Measurements from ENCODE around the gene ATG9A. TPM values are rescaled to one million over a fixed set of nuclear protein-coding genes. Genes with fewer than 3 reads are reported as not detected.

ATG9A gene
- total and polyA plus RNA-seq, 11 donors, result 28.3 to 147 (median 83.5) TPM

DNA sequence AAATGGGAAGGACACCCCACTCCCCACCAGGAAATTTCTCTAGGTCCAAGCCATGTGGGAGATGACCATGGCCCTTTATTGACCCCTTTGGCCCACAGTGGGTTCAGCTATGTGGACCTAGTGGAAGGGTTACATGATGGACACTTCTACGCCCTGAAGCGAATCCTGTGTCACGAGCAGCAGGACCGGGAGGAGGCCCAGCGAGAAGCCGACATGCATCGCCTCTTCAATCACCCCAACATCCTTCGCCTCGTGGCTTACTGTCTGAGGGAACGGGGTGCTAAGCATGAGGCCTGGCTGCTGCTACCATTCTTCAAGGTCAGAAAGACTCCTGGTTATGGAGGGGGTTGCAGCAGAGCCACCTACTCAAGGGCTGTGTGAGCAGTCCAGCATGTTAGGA is 17.1 kb upstream of the ATG9A start:
- WGBS, 4 donors, result 95 to 98% (median 96%) methylated on average over 10 of the region's 10 CpGs
- H3K27me3 ChIP-seq, result no peaks in the 10 kb centered on the region
- peak overlapping the region in 1 of 12 donors; percentile 67 for H3K4me3 ChIP-seq
- H3K9me3 ChIP-seq, result no peaks in the 10 kb centered on the region
- no peak for DNase-seq
- TF ChIP-seq POLR2A (IDR thresholded peaks at IDR 0.05), result no peak
- TF ChIP-seq, protein P1, sequence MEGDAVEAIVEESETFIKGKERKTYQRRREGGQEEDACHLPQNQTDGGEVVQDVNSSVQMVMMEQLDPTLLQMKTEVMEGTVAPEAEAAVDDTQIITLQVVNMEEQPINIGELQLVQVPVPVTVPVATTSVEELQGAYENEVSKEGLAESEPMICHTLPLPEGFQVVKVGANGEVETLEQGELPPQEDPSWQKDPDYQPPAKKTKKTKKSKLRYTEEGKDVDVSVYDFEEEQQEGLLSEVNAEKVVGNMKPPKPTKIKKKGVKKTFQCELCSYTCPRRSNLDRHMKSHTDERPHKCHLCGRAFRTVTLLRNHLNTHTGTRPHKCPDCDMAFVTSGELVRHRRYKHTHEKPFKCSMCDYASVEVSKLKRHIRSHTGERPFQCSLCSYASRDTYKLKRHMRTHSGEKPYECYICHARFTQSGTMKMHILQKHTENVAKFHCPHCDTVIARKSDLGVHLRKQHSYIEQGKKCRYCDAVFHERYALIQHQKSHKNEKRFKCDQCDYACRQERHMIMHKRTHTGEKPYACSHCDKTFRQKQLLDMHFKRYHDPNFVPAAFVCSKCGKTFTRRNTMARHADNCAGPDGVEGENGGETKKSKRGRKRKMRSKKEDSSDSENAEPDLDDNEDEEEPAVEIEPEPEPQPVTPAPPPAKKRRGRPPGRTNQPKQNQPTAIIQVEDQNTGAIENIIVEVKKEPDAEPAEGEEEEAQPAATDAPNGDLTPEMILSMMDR (IDR thresholded peaks at IDR 0.05), result no peak
- H3K36me3 ChIP-seq, result peaks cover 0 to 41% (median 29%) of the 10 kb centered on the region in 9 donors
- peaks cover 6 to 66% (median 39%) of the 10 kb centered on the region in 12 donors for H3K4me1 ChIP-seq
- H3K27ac ChIP-seq, result peak overlapping the region in 2 of 12 donors; percentile 28 to 95
- intact Hi-C loops (cut with DNase I), result loop anchor here in 3 of 10 donors (2.0 to 10.0 kb wide), 3 partner anchors 40 to 48 kb away; partner anchors contain the start of gene ZFAND2B (in 2 of the 3)
- no peak for ATAC-seq

- no peaks in the 10 kb centered on the region for H3K9me3 ChIP-seq
- no peak for DNase-seq
- no peak for ATAC-seq
- TF ChIP-seq POLR2A (IDR thresholded peaks at IDR 0.05), result no peak
- TF ChIP-seq, protein P1 (IDR thresholded peaks at IDR 0.05), result no peak
- WGBS, 4 donors, result 14 to 18% (median 17%) methylated on average over 6 to 10 of the region's 10 CpGs
- no peaks in the 10 kb centered on the region for H3K27me3 ChIP-seq
- peaks cover 6 to 60% (median 36%) of the 10 kb centered on the region in 12 donors for H3K4me1 ChIP-seq
- intact Hi-C loops (cut with DNase I), result loop anchor here in 4 of 10 donors (1.0 to 10.0 kb wide), 5 partner anchors 17 to 49 kb away; partner anchors contain the start of genes ZFAND2B (in 2 of the 4), ANKZF1 (in 1 of the 4), ATG9A (in 1 of the 4) and DNAJB2 (in 1 of the 4)
- peak overlapping the region; percentile 67 to 95 (median 84) for H3K4me3 ChIP-seq
- peaks cover 0 to 35% (median 24%) of the 10 kb centered on the region in 9 donors for H3K36me3 ChIP-seq
- peak overlapping the region; percentile 77 to 98 (median 93) for H3K27ac ChIP-seq
These were observed 16.4 kb upstream of the ATG9A start for GRCh38 chr2:219245899-219246230.

- peak within 1 kb of the TSS; percentile 67 to 95 (median 84) for H3K4me3 ChIP-seq
- peaks cover 0 to 30% (median 20%) of the 10 kb centered on the region in 9 donors for H3K36me3 ChIP-seq
- no peaks in the 10 kb centered on the region for H3K9me3 ChIP-seq
- intact Hi-C loops (cut with DNase I), result loop anchor here in 4 of 10 donors (1.0 to 10.0 kb wide), 4 partner anchors 16 to 49 kb away; partner anchors contain the start of genes ANKZF1 (in 1 of the 4), ATG9A (in 1 of the 4) and DNAJB2 (in 1 of the 4)
- peak within 1 kb of the TSS; percentile 77 to 98 (median 93) for H3K27ac ChIP-seq
- no peaks in the 10 kb centered on the region for H3K27me3 ChIP-seq
- DNase-seq (peak; percentile 94 to 97 (median 95)), ATAC-seq (peak; percentile 85 to 95 (median 95))
- 0 to 1% (median 0%) methylated on average over 23 to 46 of the region's 46 CpGs for WGBS, 4 donors
- peaks cover 6 to 54% (median 33%) of the 10 kb centered on the region in 12 donors for H3K4me1 ChIP-seq
- TF ChIP-seq, protein P1 (IDR thresholded peaks at IDR 0.05), result no peak
- TF ChIP-seq POLR2A (IDR thresholded peaks at IDR 0.05), result peak in 1 of 2 donors; percentile 80
These were observed 15.9 kb upstream of the ATG9A start, which contains the start of the genes GLB1L and STK16 for GRCh38 chr2:219245148-219245898. Gene GLB1L, minus strand, starts transcription at chr2:219245444. Its CDS starts 1,871 bp downstream, at chr2:219243573. Gene STK16, plus strand, starts transcription at chr2:219245479. Its CDS starts 521 bp downstream, at chr2:219246000.

- H3K36me3 ChIP-seq, result peaks cover 0 to 26% (median 17%) of the 10 kb centered on the region in 9 donors
- no peaks in the 10 kb centered on the region for H3K27me3 ChIP-seq
- peak overlapping the region; percentile 67 to 95 (median 84) for H3K4me3 ChIP-seq
- H3K4me1 ChIP-seq, result peaks cover 5 to 49% (median 27%) of the 10 kb centered on the region in 12 donors
- no peaks in the 10 kb centered on the region for H3K9me3 ChIP-seq
- no peak for ATAC-seq
- DNase-seq, result no peak
- 31 to 46% (median 43%) methylated on average over 6 of the region's 6 CpGs for WGBS, 4 donors
- intact Hi-C loops (cut with DNase I), result loop anchor here in 4 of 10 donors (1.0 to 10.0 kb wide), 4 partner anchors 15 to 50 kb away; partner anchors contain the start of genes ANKZF1 (in 1 of the 4), ATG9A (in 1 of the 4) and DNAJB2 (in 1 of the 4)
- TF ChIP-seq, protein P1 (IDR thresholded peaks at IDR 0.05), result no peak
- no peak for TF ChIP-seq POLR2A (IDR thresholded peaks at IDR 0.05)
- peak overlapping the region; percentile 77 to 98 (median 93) for H3K27ac ChIP-seq
These were observed 15.3 kb upstream of the ATG9A start for GRCh38 chr2:219244789-219245147.
